Measurements from ENCODE around the gene TNFSF9.

DNA sequence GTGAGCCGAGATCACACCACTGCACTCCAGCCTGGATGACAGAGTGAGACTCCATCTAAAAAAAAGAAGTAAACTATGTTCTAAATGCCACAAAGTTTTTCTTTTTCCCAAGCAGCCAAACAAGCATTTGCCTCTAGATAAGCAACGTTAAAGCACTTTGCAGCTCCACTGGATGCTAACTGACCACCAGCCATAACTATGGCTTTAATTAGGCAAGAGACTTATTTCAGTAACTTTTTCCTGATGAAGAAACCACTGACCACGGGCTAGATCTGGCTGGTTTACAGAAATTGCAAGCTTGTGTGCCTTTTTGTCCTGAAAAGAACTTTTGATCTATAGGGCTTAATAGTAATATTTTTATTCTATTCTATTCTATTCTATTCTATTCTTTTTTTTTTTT lies 38.0 kb downstream of the TNFSF9 start:
- TF ChIP-seq, protein P1, sequence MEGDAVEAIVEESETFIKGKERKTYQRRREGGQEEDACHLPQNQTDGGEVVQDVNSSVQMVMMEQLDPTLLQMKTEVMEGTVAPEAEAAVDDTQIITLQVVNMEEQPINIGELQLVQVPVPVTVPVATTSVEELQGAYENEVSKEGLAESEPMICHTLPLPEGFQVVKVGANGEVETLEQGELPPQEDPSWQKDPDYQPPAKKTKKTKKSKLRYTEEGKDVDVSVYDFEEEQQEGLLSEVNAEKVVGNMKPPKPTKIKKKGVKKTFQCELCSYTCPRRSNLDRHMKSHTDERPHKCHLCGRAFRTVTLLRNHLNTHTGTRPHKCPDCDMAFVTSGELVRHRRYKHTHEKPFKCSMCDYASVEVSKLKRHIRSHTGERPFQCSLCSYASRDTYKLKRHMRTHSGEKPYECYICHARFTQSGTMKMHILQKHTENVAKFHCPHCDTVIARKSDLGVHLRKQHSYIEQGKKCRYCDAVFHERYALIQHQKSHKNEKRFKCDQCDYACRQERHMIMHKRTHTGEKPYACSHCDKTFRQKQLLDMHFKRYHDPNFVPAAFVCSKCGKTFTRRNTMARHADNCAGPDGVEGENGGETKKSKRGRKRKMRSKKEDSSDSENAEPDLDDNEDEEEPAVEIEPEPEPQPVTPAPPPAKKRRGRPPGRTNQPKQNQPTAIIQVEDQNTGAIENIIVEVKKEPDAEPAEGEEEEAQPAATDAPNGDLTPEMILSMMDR (IDR thresholded peaks at IDR 0.05; ENCODE audit: low read depth, low read length) = no peak
- no peak for TF ChIP-seq EZH2phosphoT487 (IDR thresholded peaks at IDR 0.05; ENCODE audit: low read depth)
